ENCODE data around the gene CEPT1. TPM values are rescaled to one million over a fixed set of nuclear protein-coding genes. Genes with fewer than 3 reads are reported as not detected.

Gene CEPT1
- total and polyA plus RNA-seq, 5 experiments from 2014 or later, result 18.0 to 59.9 (median 28.6) TPM

- DNase-seq (no peak), ATAC-seq (no peak)
- Mint-ChIP-seq H3K4me1 (peaks cover 68 to 100% (median 98%) of the 10 kb centered on the region in 4 donors), H3K36me3 (no peaks in the 10 kb centered on the region), H3K27ac (peak overlapping the region; percentile 87 to 99 (median 96)), H3K4me3 (peak overlapping the region in 9 of 10 donors; percentile 44 to 95 (median 81)), H3K27me3 (peaks cover 0 to 3% (median 0%) of the 10 kb centered on the region in 5 donors), H3K9me3 (peaks cover 0 to 10% (median 0%) of the 10 kb centered on the region in 9 donors)
- POLR2A ChIA-PET, result interaction anchor here (0.6 to 23.4 kb wide), 11 partner anchors 8 to 543 kb away, joined by 3 to 1200 read pairs (median 4); partner anchors contain the start of genes CEPT1, CHI3L2, DENND2D and DRAM2
Observed at GRCh38 chr1:111217183-111217910, 77.3 kb downstream of the CEPT1 start.

GRCh38 chr1:111218701-111219556, 78.9 kb downstream of the CEPT1 start:
- ATAC-seq, result peak in 1 of 2 donors; percentile 1
- Mint-ChIP-seq H3K27ac (peak overlapping the region; percentile 87 to 99 (median 96)), H3K36me3 (no peaks in the 10 kb centered on the region), H3K4me3 (peak overlapping the region; percentile 40 to 95 (median 76)), H3K9me3 (peaks cover 0 to 10% (median 0%) of the 10 kb centered on the region in 9 donors), H3K27me3 (peaks cover 0 to 3% (median 0%) of the 10 kb centered on the region in 5 donors), H3K4me1 (peaks cover 68 to 100% (median 95%) of the 10 kb centered on the region in 4 donors)
- no peak for DNase-seq
- POLR2A ChIA-PET, result interaction anchor here (0.8 to 23.4 kb wide), 8 partner anchors 8 to 127 kb away, joined by 3 to 1200 read pairs (median 5); partner anchors contain the start of genes CEPT1, CHI3L2, DENND2D and DRAM2

- H3K27ac Mint-ChIP-seq, result peak overlapping the region; percentile 87 to 99 (median 96)
- peaks cover 0 to 10% (median 0%) of the 10 kb centered on the region in 9 donors for H3K9me3 Mint-ChIP-seq
- peak overlapping the region; percentile 29 to 95 (median 73) for H3K4me3 Mint-ChIP-seq
- no peaks in the 10 kb centered on the region for H3K36me3 Mint-ChIP-seq
- ATAC-seq, result peak in 1 of 2 donors; percentile 1
- DNase-seq, result no peak
- H3K27me3 Mint-ChIP-seq, result peaks cover 0 to 3% (median 0%) of the 10 kb centered on the region in 5 donors
- POLR2A ChIA-PET, result interaction anchor here (0.8 to 23.4 kb wide), 7 partner anchors 13 to 255 kb away, joined by 3 to 1200 read pairs (median 7); partner anchors contain the start of genes ATP5PB, CEPT1, DENND2D and DRAM2
- peaks cover 63 to 99% (median 93%) of the 10 kb centered on the region in 4 donors for H3K4me1 Mint-ChIP-seq
Observed at GRCh38 chr1:111219557-111220286, 79.7 kb downstream of the CEPT1 start.

- H3K4me1 Mint-ChIP-seq, result peaks cover 60 to 99% (median 92%) of the 10 kb centered on the region in 4 donors
- POLR2A ChIA-PET, result interaction anchor here (1.5 to 23.4 kb wide), 7 partner anchors 9 to 256 kb away, joined by 4 to 1200 read pairs (median 7); partner anchors contain the start of genes ATP5PB, CEPT1, DENND2D and DRAM2
- H3K4me3 Mint-ChIP-seq, result peak overlapping the region; percentile 29 to 95 (median 78)
- H3K27me3 Mint-ChIP-seq, result peaks cover 0 to 3% (median 0%) of the 10 kb centered on the region in 5 donors
- H3K9me3 Mint-ChIP-seq, result peaks cover 0 to 10% (median 0%) of the 10 kb centered on the region in 9 donors
- H3K36me3 Mint-ChIP-seq, result no peaks in the 10 kb centered on the region
- H3K27ac Mint-ChIP-seq, result peak overlapping the region; percentile 87 to 99 (median 96)
- ATAC-seq (no peak), DNase-seq (no peak)
Observed at GRCh38 chr1:111220302-111220890, 80.4 kb downstream of the CEPT1 start.

- POLR2A ChIA-PET, result interaction anchor here (0.6 to 23.4 kb wide), 14 partner anchors 9 to 346 kb away, joined by 3 to 1200 read pairs (median 4); partner anchors contain the start of genes ATP5PB, CEPT1, DENND2D and DRAM2
- Mint-ChIP-seq H3K4me3 (peak overlapping the region; percentile 68 to 95 (median 84)), H3K9me3 (peaks cover 0 to 10% (median 0%) of the 10 kb centered on the region in 9 donors), H3K36me3 (no peaks in the 10 kb centered on the region), H3K4me1 (peaks cover 62 to 99% (median 93%) of the 10 kb centered on the region in 4 donors), H3K27me3 (no peaks in the 10 kb centered on the region), H3K27ac (peak overlapping the region; percentile 87 to 99 (median 95))
- ATAC-seq (no peak), DNase-seq (no peak)
Observed at GRCh38 chr1:111221276-111221632, 81.2 kb downstream of the CEPT1 start.

GRCh38 chr1:111221633-111222291, 81.7 kb downstream of the CEPT1 start:
- H3K36me3 Mint-ChIP-seq, result no peaks in the 10 kb centered on the region
- H3K27ac Mint-ChIP-seq, result peak overlapping the region; percentile 87 to 99 (median 95)
- peak overlapping the region; percentile 68 to 95 (median 84) for H3K4me3 Mint-ChIP-seq
- DNase-seq (peak in 7 of 10 donors; percentile 58 to 82 (median 78)), ATAC-seq (peak; percentile 50 to 51)
- H3K9me3 Mint-ChIP-seq, result peaks cover 0 to 10% (median 0%) of the 10 kb centered on the region in 9 donors
- POLR2A ChIA-PET, result interaction anchor here (0.6 to 23.4 kb wide), 15 partner anchors 8 to 346 kb away, joined by 3 to 1200 read pairs (median 4); partner anchors contain the start of genes ATP5PB, CEPT1, DENND2D and DRAM2
- H3K4me1 Mint-ChIP-seq, result peaks cover 61 to 99% (median 93%) of the 10 kb centered on the region in 4 donors
- no peaks in the 10 kb centered on the region for H3K27me3 Mint-ChIP-seq

- Mint-ChIP-seq H3K27me3 (no peaks in the 10 kb centered on the region), H3K36me3 (no peaks in the 10 kb centered on the region), H3K27ac (peak overlapping the region; percentile 87 to 99 (median 95)), H3K9me3 (peaks cover 0 to 10% (median 0%) of the 10 kb centered on the region in 9 donors), H3K4me1 (peaks cover 58 to 99% (median 93%) of the 10 kb centered on the region in 4 donors), H3K4me3 (peak overlapping the region; percentile 68 to 95 (median 84))
- peak; percentile 44 to 84 (median 68) for DNase-seq
- peak; percentile 22 for ATAC-seq
- POLR2A ChIA-PET, result interaction anchor here (0.6 to 23.4 kb wide), 13 partner anchors 7 to 177 kb away, joined by 3 to 1200 read pairs (median 6); partner anchors contain the start of genes CEPT1, DENND2D and DRAM2
Observed at GRCh38 chr1:111222308-111223125, 82.5 kb downstream of the CEPT1 start.

- DNase-seq, result no peak
- no peak for ATAC-seq
- Mint-ChIP-seq H3K4me3 (peak overlapping the region; percentile 68 to 95 (median 84)), H3K27ac (peak overlapping the region; percentile 87 to 99 (median 95)), H3K27me3 (no peaks in the 10 kb centered on the region), H3K36me3 (no peaks in the 10 kb centered on the region), H3K9me3 (peaks cover 0 to 3% (median 0%) of the 10 kb centered on the region in 9 donors), H3K4me1 (peaks cover 59 to 99% (median 93%) of the 10 kb centered on the region in 4 donors)
- POLR2A ChIA-PET, result interaction anchor here (0.6 to 23.4 kb wide), 9 partner anchors 8 to 177 kb away, joined by 3 to 1200 read pairs (median 6); partner anchors contain the start of genes CEPT1, DENND2D and DRAM2
Observed at GRCh38 chr1:111223126-111223685, 83.2 kb downstream of the CEPT1 start.

GRCh38 chr1:111225091-111225490, 85.1 kb downstream of the CEPT1 start:
- Mint-ChIP-seq H3K36me3 (peaks cover 0 to 5% (median 0%) of the 10 kb centered on the region in 3 donors), H3K4me3 (peak overlapping the region; percentile 71 to 85 (median 81)), H3K9me3 (peaks cover 0 to 8% (median 0%) of the 10 kb centered on the region in 9 donors), H3K27ac (peak overlapping the region; percentile 32 to 98 (median 96)), H3K4me1 (peaks cover 52 to 97% (median 90%) of the 10 kb centered on the region in 4 donors), H3K27me3 (no peaks in the 10 kb centered on the region)
- no peak for ATAC-seq
- DNase-seq, result no peak
- POLR2A ChIA-PET, result interaction anchor here (0.7 to 23.4 kb wide), 8 partner anchors 9 to 224 kb away, joined by 3 to 1200 read pairs (median 6); partner anchors contain the start of genes ATP5PB, DENND2D and WDR77
